HG02870 (cell line): ENCODE results near the gene VPS37B.
"Not testable (repeated sequence)": the region's sequence is repeated elsewhere in the genome, so short reads cannot be mapped to it uniquely, and the experiment has no call there.

Source experiments
- ATAC-seq: cut with Tn5 transposase; IDR thresholded peaks from one replicate; pipeline ENCODE4 v1.9.1; 2021; ENCODE audit warnings: mild to moderate bottlenecking, moderate library complexity; ENCODE audit not compliant: unreplicated experiment

VPS37B gene

GRCh38 chr12:122895704-122896636, at the start of gene VPS37B:
Gene VPS37B (minus strand): TSS chr12:122896124. CDS start chr12:122896062, 62 bp downstream.
- no peak for ATAC-seq

- ATAC-seq, result no peak
Observed at GRCh38 chr12:122944605-122945592, 49.0 kb upstream of the VPS37B start.

GRCh38 chr12:122943196-122943595, 47.3 kb upstream of the VPS37B start:
- no peak for ATAC-seq

GRCh38 chr12:122942637-122943036, 46.7 kb upstream of the VPS37B start:
- ATAC-seq, result no peak

GRCh38 chr12:122941351-122941750, 45.4 kb upstream of the VPS37B start:
- ATAC-seq, result not testable (repeated sequence)

- ATAC-seq, result no peak
Observed at GRCh38 chr12:122939125-122939524, 43.2 kb upstream of the VPS37B start.

- ATAC-seq, result no peak
Observed at GRCh38 chr12:122937622-122938091, 41.7 kb upstream of the VPS37B start.

- ATAC-seq, result no peak
Observed at GRCh38 chr12:122935318-122935717, 39.4 kb upstream of the VPS37B start.

- ATAC-seq, result no peak
Observed at GRCh38 chr12:122934722-122935121, 38.8 kb upstream of the VPS37B start.

GRCh38 chr12:122932207-122932606, 36.3 kb upstream of the VPS37B start:
- ATAC-seq, result no peak

- no peak for ATAC-seq
Observed at GRCh38 chr12:122929812-122930211, 33.9 kb upstream of the VPS37B start.

GRCh38 chr12:122929148-122929538, 33.2 kb upstream of the VPS37B start:
- no peak for ATAC-seq

GRCh38 chr12:122928404-122929147, 32.7 kb upstream of the VPS37B start:
- no peak for ATAC-seq

GRCh38 chr12:122927756-122928403, 32.0 kb upstream of the VPS37B start:
- ATAC-seq, result no peak

GRCh38 chr12:122921917-122922316, 26.0 kb upstream of the VPS37B start:
- ATAC-seq, result no peak

GRCh38 chr12:122920687-122921086, 24.8 kb upstream of the VPS37B start:
- ATAC-seq, result no peak

GRCh38 chr12:122918827-122919226, 22.9 kb upstream of the VPS37B start:
- ATAC-seq, result no peak

GRCh38 chr12:122917507-122918121, 21.7 kb upstream of the VPS37B start:
- ATAC-seq, result no peak

GRCh38 chr12:122909442-122910288, 13.7 kb upstream of the VPS37B start:
- no peak for ATAC-seq
